HG03521 (cell line): ENCODE measurements around the gene NUDT2.

Experiments used
- ATAC-seq: cut with Tn5 transposase; IDR thresholded peaks from one replicate; pipeline ENCODE4 v1.9.1; 2021; ENCODE audit warnings: mild to moderate bottlenecking, moderate library complexity; ENCODE audit not compliant: unreplicated experiment

Gene NUDT2

DNA sequence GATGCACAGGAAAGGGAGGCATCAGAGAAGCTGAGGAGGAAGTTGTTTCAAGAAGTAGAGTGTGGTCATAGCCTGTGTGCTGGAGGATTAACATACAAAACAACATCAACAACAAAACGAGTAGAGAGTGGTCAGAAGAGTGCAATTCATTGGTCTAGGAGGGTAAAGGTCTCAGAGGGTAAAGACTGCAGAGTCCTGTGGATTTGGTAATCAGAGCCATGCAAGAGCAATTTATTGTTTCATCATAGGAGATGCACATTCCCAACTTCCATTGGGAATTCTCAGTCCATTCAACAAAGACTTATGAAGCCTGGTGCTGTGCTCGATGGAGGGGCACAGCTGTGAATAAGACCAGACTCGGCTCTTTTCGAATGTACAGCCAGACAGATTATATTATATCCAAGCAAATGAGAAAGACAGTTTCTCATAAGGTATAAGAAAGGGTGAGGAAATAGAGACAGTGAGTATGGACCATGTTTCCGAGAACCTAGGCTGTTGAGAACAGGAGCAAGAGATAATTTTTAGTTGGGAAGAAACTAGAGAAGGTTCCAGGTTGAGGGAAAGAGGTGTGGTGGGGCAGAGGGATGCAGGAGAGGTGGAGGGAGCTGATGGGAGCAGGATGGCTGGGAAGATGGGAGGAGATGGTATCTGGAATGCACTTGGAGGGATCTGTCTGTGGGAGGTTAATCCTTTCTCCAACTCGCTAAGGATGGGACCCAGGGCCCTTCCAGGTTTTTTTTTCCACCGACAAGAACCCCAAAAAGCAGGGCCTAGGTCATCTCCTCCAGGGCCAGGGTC, 55.2 kb downstream of the NUDT2 start:
- ATAC-seq = no peak

- ATAC-seq = no peak
Observed at GRCh38 chr9:34385561-34386230, 56.3 kb downstream of the NUDT2 start.

GRCh38 chr9:34386656-34387055, 57.3 kb downstream of the NUDT2 start:
- ATAC-seq = no peak

DNA sequence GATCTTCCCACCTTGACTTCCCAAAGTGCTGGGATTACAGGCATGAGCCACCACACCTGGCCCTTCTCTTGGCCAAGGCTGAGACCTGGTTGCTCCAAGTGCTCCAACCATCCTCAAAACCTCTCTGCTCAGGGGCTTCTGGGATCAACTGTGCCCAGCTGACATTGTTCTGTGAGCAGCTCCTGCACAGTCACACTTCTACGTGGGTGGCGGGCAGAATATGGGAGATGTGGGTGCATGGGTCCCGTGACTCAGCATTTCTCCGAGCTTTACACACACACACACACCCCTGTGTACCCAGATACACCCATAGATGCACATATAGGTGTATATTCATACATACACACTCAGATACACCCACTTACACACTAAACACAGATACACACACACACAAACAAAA, 57.9 kb downstream of the NUDT2 start:
- no peak for ATAC-seq

DNA sequence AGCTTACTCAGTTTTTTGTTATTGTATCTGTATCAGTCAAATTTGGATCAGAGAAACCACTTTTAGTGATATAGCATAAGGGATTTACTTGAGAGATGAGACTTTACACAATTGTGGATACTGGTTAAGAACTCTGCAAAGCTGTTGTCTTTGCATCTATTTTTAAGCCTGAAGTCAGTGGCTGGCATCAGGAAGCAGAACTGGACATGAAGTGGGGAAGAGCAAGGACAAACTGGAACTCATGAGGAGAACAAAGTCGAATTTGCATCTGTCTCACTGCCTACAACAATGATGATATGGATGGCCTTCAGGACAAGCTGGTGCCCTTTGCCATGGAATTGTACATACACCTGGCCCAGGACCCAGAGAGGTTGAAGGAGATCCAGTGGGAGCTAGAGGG, 63.1 kb downstream of the NUDT2 start:
- ATAC-seq = no peak
